ENCODE results near the gene DCLK2.

The DCLK2 gene

GRCh38 chr4:150224896-150225591, 146.8 kb downstream of the DCLK2 start:
- H3K4me3 ChIP-seq (replicated peaks; ENCODE audit: low read depth, low read length): no peak overlapping the region
- DNase-seq (ENCODE audit: low read depth): peak; percentile 83
- no peak for TF ChIP-seq CTCF (IDR thresholded peaks at IDR 0.05; ENCODE audit: low read length, missing control alignments)

DNA sequence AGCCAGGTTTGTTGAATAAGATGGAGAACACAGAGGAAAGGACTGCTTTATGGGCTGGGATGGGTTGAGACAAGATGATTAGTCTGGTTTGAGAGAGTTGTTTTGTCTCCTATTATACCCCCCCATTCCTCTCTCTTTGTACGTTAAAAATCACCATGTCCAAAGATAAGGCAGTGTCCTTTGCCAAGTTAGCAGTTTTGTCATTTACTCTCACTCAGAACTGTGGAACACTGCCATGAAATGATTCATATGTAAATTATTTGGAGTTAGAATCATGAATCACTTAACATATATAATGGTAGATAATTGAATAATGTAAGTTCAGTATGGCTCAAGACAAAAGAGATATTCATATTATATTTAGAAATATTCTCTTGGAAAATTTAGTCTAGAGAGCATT, 151.3 kb downstream of the DCLK2 start:
- no peak overlapping the region for H3K4me3 ChIP-seq (replicated peaks; ENCODE audit: low read depth, low read length)
- no peak for TF ChIP-seq CTCF (IDR thresholded peaks at IDR 0.05; ENCODE audit: low read length, missing control alignments)
- DNase-seq (ENCODE audit: low read depth): peak; percentile 86

GRCh38 chr4:150230561-150230960, 152.3 kb downstream of the DCLK2 start:
- DNase-seq (ENCODE audit: low read depth): no peak
- no peak overlapping the region for H3K4me3 ChIP-seq (replicated peaks; ENCODE audit: low read depth, low read length)
- no peak for TF ChIP-seq CTCF (IDR thresholded peaks at IDR 0.05; ENCODE audit: low read length, missing control alignments)

DNA sequence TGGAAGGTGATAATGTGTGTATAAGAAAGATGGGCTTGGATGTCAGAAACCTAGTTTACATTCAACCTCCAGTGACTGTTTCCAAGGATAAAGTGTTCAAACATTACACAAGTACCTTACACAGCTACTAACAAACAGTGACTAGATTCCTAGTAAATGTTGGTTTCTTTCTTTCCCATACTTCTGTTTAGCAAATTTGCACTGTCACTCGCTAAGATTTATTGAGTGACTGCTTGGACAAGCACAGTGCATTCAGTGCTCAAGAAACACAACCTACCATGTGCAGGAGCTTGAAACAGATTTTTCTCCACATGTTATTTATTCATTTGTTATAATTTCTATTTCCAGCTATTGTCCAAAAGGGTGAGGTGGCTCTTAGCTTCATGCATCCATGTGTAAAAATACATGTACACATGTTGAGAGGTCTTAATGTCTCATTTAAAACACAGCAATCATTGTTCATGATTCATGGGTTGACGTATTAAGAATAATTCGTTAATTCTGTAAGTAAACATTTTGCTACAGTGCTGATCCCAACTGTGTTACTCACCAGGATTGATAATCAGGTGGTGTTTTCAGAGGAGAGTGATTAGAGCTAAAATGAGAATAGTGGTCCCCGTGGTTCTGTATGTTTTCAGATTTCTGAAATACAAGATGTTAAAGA, 153.0 kb downstream of the DCLK2 start:
- no peak for TF ChIP-seq CTCF (IDR thresholded peaks at IDR 0.05; ENCODE audit: low read length, missing control alignments)
- DNase-seq (ENCODE audit: low read depth): no peak

DNA sequence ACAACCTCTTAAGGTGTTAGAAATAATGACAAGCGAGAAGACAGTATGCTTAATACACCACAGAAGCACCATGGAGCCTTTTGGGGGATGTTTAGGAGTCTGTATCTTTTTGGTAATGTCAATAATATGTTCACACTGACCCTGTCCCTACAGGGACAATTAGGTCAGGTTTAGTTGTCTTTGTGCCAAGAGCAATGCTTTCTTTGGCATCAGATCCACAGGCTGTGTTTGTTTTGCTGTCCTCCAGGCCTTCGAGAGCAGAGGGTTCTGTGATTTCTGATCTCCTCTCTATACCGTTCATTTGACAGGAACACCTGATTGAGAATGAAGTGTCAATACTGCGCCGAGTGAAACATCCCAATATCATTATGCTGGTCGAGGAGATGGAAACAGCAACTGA, 153.8 kb downstream of the DCLK2 start:
- TF ChIP-seq CTCF (IDR thresholded peaks at IDR 0.05; ENCODE audit: low read length, missing control alignments): no peak
- DNase-seq (ENCODE audit: low read depth): no peak
- H3K4me3 ChIP-seq (replicated peaks; ENCODE audit: low read depth, low read length): no peak overlapping the region

More for the DNA sequence above, 153.0 kb downstream of the DCLK2 start:
- H3K4me3 ChIP-seq (replicated peaks; ENCODE audit: low read depth, low read length): no peak overlapping the region

GRCh38 chr4:150234246-150234645, 156.0 kb downstream of the DCLK2 start:
- no peak for DNase-seq (ENCODE audit: low read depth)
- no peak for TF ChIP-seq CTCF (IDR thresholded peaks at IDR 0.05; ENCODE audit: low read length, missing control alignments)
- H3K4me3 ChIP-seq (replicated peaks; ENCODE audit: low read depth, low read length): no peak overlapping the region

GRCh38 chr4:150235317-150235716, 157.1 kb downstream of the DCLK2 start:
- no peak for TF ChIP-seq CTCF (IDR thresholded peaks at IDR 0.05; ENCODE audit: low read length, missing control alignments)

More at GRCh38 chr4:150235317-150235716, 157.1 kb downstream of the DCLK2 start:
- H3K4me3 ChIP-seq (replicated peaks; ENCODE audit: low read depth, low read length): no peak overlapping the region
- DNase-seq (ENCODE audit: low read depth): no peak

Measured in fibroblast of pulmonary artery (primary cell).